Adrenal gland (tissue), 12 donors: ENCODE measurements around the gene HNF4A. TPM values are rescaled to one million over a fixed set of nuclear protein-coding genes. Genes with fewer than 3 reads are reported as not detected.

Experiments
- DNase-seq, 7 donors: peaks; one replicate each; pipeline ENCODE4 v3.0.0-alpha.2; 2019 to 2020
- H3K27ac ChIP-seq, 5 donors: fragments of 200-600 bp; sonication (generic) in 4 of 5; 1 replicate in 3 of 5; 2 replicates in 2 of 5; pipeline versions ENCODE4 v1.5.1 to v1.8.0; 2016 to 2020; ENCODE audit warnings: mild to moderate bottlenecking in 1 of 5
- H3K27me3 ChIP-seq: fragments of 200-600 bp; 2 replicates; pipeline ENCODE4 v1.8.0; 2021
- H3K36me3 ChIP-seq, 2 donors: fragments of 200-600 bp; replicated peaks in 1 of 2; 1 replicate in 1 of 2; 2 replicates in 1 of 2; pipeline versions ENCODE4 v1.5.1 to v1.8.0; 2018 to 2022
- H3K4me1 ChIP-seq, 2 donors: fragments of 200-600 bp; replicated peaks in 1 of 2; 1 replicate in 1 of 2; 2 replicates in 1 of 2; pipeline versions ENCODE4 v1.5.1 to v1.8.0; 2018 to 2021
- H3K4me3 ChIP-seq, 4 donors: fragments of 200-600 bp; sonication (generic) in 3 of 4; one replicate each; pipeline ENCODE4 v1.5.1; 2016 to 2018
- H3K9me3 ChIP-seq, 3 donors: fragments of 200-600 bp; sonication (generic) in 1 of 3; replicated peaks in 1 of 3; 1 replicate in 2 of 3; 2 replicates in 1 of 3; pipeline versions ENCODE4 v1.5.1 to v1.8.0; 2016 to 2021
- CTCF ChIP-seq, 6 experiments: fragments of 450-650 bp in 4 of 6; fragments of 200-600 bp in 2 of 6; sonication (generic) in 1 of 6; IDR thresholded peaks; 1 replicate in 5 of 6; 2 replicates in 1 of 6; pipeline versions ENCODE4 v1.5.1 to v1.8.0; 2016 to 2021; ENCODE audit warnings: antibody characterized with exemption in 6 of 6, mild to moderate bottlenecking in 2 of 6, moderate library complexity in 1 of 6
- POLR2A ChIP-seq, 2 donors: fragments of 450-650 bp; IDR thresholded peaks; one replicate each; pipeline ENCODE4 v1.6.1; 2017; ENCODE audit warnings: antibody characterized with exemption in 2 of 2, mild to moderate bottlenecking in 2 of 2, moderate library complexity in 1 of 2
- WGBS, 4 donors: extraction: QIAGEN DNeasy Blood & Tissue Kit in 2 of 4; methylation state at CpG; one replicate each; pipeline versions ENCODE4 v1.1.5 to v1.1.7; 2013 to 2017; 5-methylcytosine and 5-hydroxymethylcytosine counted together
- intact Hi-C, 2 donors: fragments of 100-400 bp; cut with DNase I; formaldehyde crosslinking; loops; one replicate each; pipeline versions ENCODE4 v1.14.1 to v1.15.0; 2022 to 2023
- polyA plus RNA-seq, 3 donors: library from polyadenylated mRNA; stranded (reverse); fragments of 200-250 nt in 2 of 3; fragments of 350-450 nt in 1 of 3; fragmentation: Illumina TruSeq in 1 of 3; extraction: RNeasy Lipid Tissue Mini Kit (QIAGEN cat#74804) in 1 of 3; gene quantifications; one replicate each; pipeline ENCODE4 v1.2.3, GENCODE V29; 2013 to 2014
- total RNA-seq, 9 donors: library from RNA; depleted of rRNA in 4 of 9; stranded (reverse); fragments of >200 nt in 4 of 9; fragments of 120-200 nt in 1 of 9; fragmentation: NEBNext Ultra II Directional in 1 of 9; extraction: Animal tissue kit (Norgen Biotek cat#: 25700) in 1 of 9; gene quantifications; one replicate each; pipeline versions ENCODE4 v1.1.0 to v1.2.4, GENCODE V29; 2013 to 2023
- donor health status: healthy with polysubstance abuse.
- donor health status: Bipolar disorder and iron deficiency.
- donor health status: DM: yes; HTN: yes; CAD: no.
- donor health status: DM: no; HTN: no; CAD: no.
- donor health status: DM: no; HTN: no; CAD: no.
- donor health status: DM: yes; HTN: yes; CAD: no.

The HNF4A gene
- total and polyA plus RNA-seq, 12 donors, result 0.06 to 0.78 (median 0.13) TPM; not detected in 2

- no peak overlapping the region for H3K4me3 ChIP-seq
- peaks cover 0 to 5% of the 10 kb centered on the region in 2 donors for H3K4me1 ChIP-seq
- no peak overlapping the region for H3K27ac ChIP-seq
- intact Hi-C loops, result loop anchor here (5.0 to 10.0 kb wide), 4 partner anchors 78 to 350 kb away; no protein-coding TSS in a partner anchor
- DNase-seq, result peak; percentile 68 to 92 (median 84)
- H3K9me3 ChIP-seq, result no peaks in the 10 kb centered on the region
- H3K27me3 ChIP-seq, result no peaks in the 10 kb centered on the region
- TF ChIP-seq CTCF (IDR thresholded peaks at IDR 0.05) (peak; percentile 56 to 82 (median 70)), POLR2A (IDR thresholded peaks at IDR 0.05) (no peak)
- 12 to 18% (median 15%) methylated on average over 9 of the region's 9 CpGs for WGBS, 4 donors
- H3K36me3 ChIP-seq, result no peaks in the 10 kb centered on the region
Measured at GRCh38 chr20:44384423-44385027, 29.0 kb downstream of the HNF4A start.

- WGBS, 4 donors, result 6 to 24% (median 7%) methylated on average over 3 to 29 of the region's 29 CpGs
- peak; percentile 48 to 84 (median 76) for DNase-seq
- peaks cover 0 to 5% of the 10 kb centered on the region in 2 donors for H3K4me1 ChIP-seq
- no peaks in the 10 kb centered on the region for H3K9me3 ChIP-seq
- H3K27me3 ChIP-seq, result no peaks in the 10 kb centered on the region
- H3K36me3 ChIP-seq, result no peaks in the 10 kb centered on the region
- no peak overlapping the region for H3K4me3 ChIP-seq
- H3K27ac ChIP-seq, result no peak overlapping the region
- TF ChIP-seq CTCF (IDR thresholded peaks at IDR 0.05) (peak; percentile 53 to 81 (median 74)), POLR2A (IDR thresholded peaks at IDR 0.05) (no peak)
- intact Hi-C loops, result loop anchor here (5.0 to 10.0 kb wide), 4 partner anchors 74 to 346 kb away; no protein-coding TSS in a partner anchor
Measured at GRCh38 chr20:44388466-44389023, 33.0 kb downstream of the HNF4A start.

GRCh38 chr20:44389871-44390270, 34.4 kb downstream of the HNF4A start:
- Histone ChIP-seq H3K4me1 (peaks cover 0 to 5% of the 10 kb centered on the region in 2 donors), H3K4me3 (no peak overlapping the region), H3K36me3 (no peaks in the 10 kb centered on the region), H3K9me3 (no peaks in the 10 kb centered on the region), H3K27ac (no peak overlapping the region), H3K27me3 (no peaks in the 10 kb centered on the region)
- DNase-seq, result peak in 1 of 7 donors; percentile 1
- WGBS, 4 donors, result 70 to 78% (median 73%) methylated on average over 6 of the region's 6 CpGs
- intact Hi-C loops, result loop anchor here (2.0 to 10.0 kb wide), 5 partner anchors 71 to 345 kb away; no protein-coding TSS in a partner anchor
- TF ChIP-seq POLR2A (IDR thresholded peaks at IDR 0.05) (no peak), CTCF (IDR thresholded peaks at IDR 0.05) (no peak)

GRCh38 chr20:44390280-44390679, 34.8 kb downstream of the HNF4A start:
- WGBS, 4 donors, result 62 to 78% (median 74%) methylated on average over 4 to 5 of the region's 5 CpGs; no CpG with 5 or more reads in 1 of the 4 donors
- intact Hi-C loops, result loop anchor here in 1 of 2 donors (2.0 kb wide), 1 partner anchor 71 kb away; no protein-coding TSS in a partner anchor

More at GRCh38 chr20:44390280-44390679, 34.8 kb downstream of the HNF4A start:
- H3K4me3 ChIP-seq, result no peak overlapping the region
- DNase-seq, result peak in 1 of 7 donors; percentile 2
- no peaks in the 10 kb centered on the region for H3K9me3 ChIP-seq
- no peak overlapping the region for H3K27ac ChIP-seq
- H3K4me1 ChIP-seq, result peaks cover 0 to 5% of the 10 kb centered on the region in 2 donors
- no peaks in the 10 kb centered on the region for H3K36me3 ChIP-seq
- H3K27me3 ChIP-seq, result no peaks in the 10 kb centered on the region
- TF ChIP-seq POLR2A (IDR thresholded peaks at IDR 0.05) (no peak), CTCF (IDR thresholded peaks at IDR 0.05) (no peak)
